K562 (cell line): ENCODE data around the gene ITPRIP. TPM values are rescaled to one million over a fixed set of nuclear protein-coding genes. Genes with fewer than 3 reads are reported as not detected.

ENCODE experiments used
- ATAC-seq: fragments of 200-7000 bp; cut with Tn5 transposase; 3 replicates; pipeline ENCODE4 v1.9.1; 2020; ENCODE audit warnings: moderate library complexity
- BruUV-seq: library from RNA; stranded (reverse); fragments of 400-500 nt; replicated peaks from 2 replicates; lab custom pipeline; 2021; lab: Mats Ljungman, UMichigan
- CTCF ChIA-PET: fragments of 300-600 bp; formaldehyde crosslinking; extraction: SDS; loops from one replicate; lab custom pipeline; 2021; ENCODE audit warnings: low intra/inter-chr PET ratio; lab: Yijun Ruan, JAX
- POLR2A ChIA-PET: fragments of 300-600, 350-650 bp; sonication (Branson Sonifier 250); formaldehyde crosslinking; extraction: SDS; loops from one replicate; lab custom pipeline; 2021; ENCODE audit warnings: antibody characterized with exemption, inconsistent platforms; lab: Yijun Ruan, JAX
- DNase-seq, 4 experiments: peaks; one replicate each; pipeline versions ENCODE4 v3.0.0 to v3.0.0-alpha.2; 2011 to 2018; ENCODE audit warnings: low spot score in 3 of 4, mixed read lengths in 3 of 4; ENCODE audit errors: extremely low read depth in 1 of 4
- FAIRE-seq: peaks from 2 replicates; lab custom pipeline; 2011; peaks lifted over from hg19 to GRCh38; lab: Jason Lieb, UNC
- H2AFZ ChIP-seq: 2 replicates; pipeline ENCODE4 v1.6.0; 2011; ENCODE audit warnings: low read depth, low read length, control low read depth, inconsistent platforms
- H3K27ac ChIP-seq: fragments of 200-600 bp; 3 replicates; pipeline ENCODE4 v1.8.0; 2011; ENCODE audit warnings: low read depth, mild to moderate bottlenecking, control low read depth, inconsistent platforms, low read length, moderate library complexity, mixed read lengths; ENCODE audit errors: extremely low read depth
- H3K27me3 ChIP-seq, 2 experiments: fragments of 300-600 bp in 1 of 2; 2 replicates in 1 of 2; 3 replicates in 1 of 2; pipeline versions ENCODE4 v1.6.0 to v1.8.0; 2011; ENCODE audit warnings: inconsistent platforms in 2 of 2, low read length in 2 of 2, mild to moderate bottlenecking in 1 of 2, mixed read lengths in 1 of 2, moderate library complexity in 1 of 2; ENCODE audit not compliant: control insufficient read depth in 2 of 2, insufficient read depth in 2 of 2
- H3K36me3 ChIP-seq: fragments of 300-600 bp; 3 replicates; pipeline ENCODE4 v1.8.0; 2011; ENCODE audit warnings: mild to moderate bottlenecking, low read length, inconsistent platforms; ENCODE audit not compliant: control insufficient read depth, insufficient read depth
- H3K4me1 ChIP-seq, 2 experiments: fragments of 200-600 bp in 1 of 2; replicated peaks in 1 of 2; 2 replicates in 1 of 2; 3 replicates in 1 of 2; pipeline versions ENCODE4 v1.5.1 to v1.8.0; 2011; ENCODE audit warnings: inconsistent platforms in 2 of 2, low read length in 2 of 2, mild to moderate bottlenecking in 1 of 2, mixed read lengths in 1 of 2, moderate library complexity in 1 of 2; ENCODE audit not compliant: control insufficient read depth in 2 of 2, insufficient read depth in 2 of 2
- H3K4me2 ChIP-seq: 2 replicates; pipeline ENCODE4 v1.6.1; 2011; ENCODE audit warnings: low read length, control low read depth, inconsistent platforms, mixed read lengths; ENCODE audit not compliant: insufficient read depth
- H3K4me3 ChIP-seq: fragments of 200-600 bp; sonication (generic), shearing (Covaris generic); 2 replicates; pipeline ENCODE4 v1.5.1; 2016; ENCODE audit warnings: control low read depth, inconsistent platforms
- H3K79me2 ChIP-seq: fragments of 200-600 bp; 3 replicates; pipeline ENCODE4 v1.8.0; 2011; ENCODE audit warnings: low read length, inconsistent platforms; ENCODE audit not compliant: control insufficient read depth, insufficient read depth
- H3K9ac ChIP-seq, 2 experiments: 2 replicates each; pipeline versions ENCODE4 v1.6.0 to v1.6.1; 2011; ENCODE audit warnings: low read depth in 2 of 2, low read length in 2 of 2, control low read depth in 1 of 2, inconsistent platforms in 1 of 2, mild to moderate bottlenecking in 1 of 2, mixed read lengths in 1 of 2; ENCODE audit not compliant: insufficient read depth in 1 of 2
- H3K9me1 ChIP-seq: one replicate; pipeline ENCODE4 v1.6.0; 2011; ENCODE audit warnings: inconsistent platforms, mild to moderate bottlenecking, low read length, moderate library complexity; ENCODE audit not compliant: control insufficient read depth, insufficient read depth
- H3K9me3 ChIP-seq: replicated peaks from 2 replicates; pipeline ENCODE4 v1.5.1; 2011; ENCODE audit warnings: low read depth, low read length, inconsistent platforms; ENCODE audit not compliant: control insufficient read depth, insufficient read depth
- H4K20me1 ChIP-seq: replicated peaks from 2 replicates; pipeline ENCODE4 v1.6.1; 2011; ENCODE audit warnings: low read length, inconsistent platforms, mixed read lengths; ENCODE audit not compliant: control insufficient read depth, insufficient read depth
- DMBX1 ChIP-seq: fragments of 250-450 bp; sonication (Bioruptor Pico); IDR thresholded peaks from 2 replicates; pipeline ENCODE4 v1.8.0; 2022; ENCODE audit warnings: inconsistent platforms, mild to moderate bottlenecking, moderate library complexity, borderline replicate concordance
- EHMT2 ChIP-seq: fragments of 450-650 bp; IDR thresholded peaks from 2 replicates; pipeline ENCODE4 v1.6.1; 2018; ENCODE audit warnings: antibody characterized with exemption
- ESRRB ChIP-seq: fragments of 250-450 bp; sonication (Bioruptor Pico); IDR thresholded peaks from 2 replicates; pipeline ENCODE4 v1.5.0; 2020; ENCODE audit warnings: mild to moderate bottlenecking, moderate library complexity, borderline replicate concordance
- KLF13 ChIP-seq: fragments of 450-650 bp; IDR thresholded peaks from 2 replicates; pipeline ENCODE4 v1.6.1; 2016; ENCODE audit warnings: missing genetic modification characterization, low read depth, mild to moderate bottlenecking, missing compliant biosample characterization, moderate library complexity, borderline replicate concordance
- ZNF124 ChIP-seq: sonication (generic); formaldehyde crosslinking; IDR thresholded peaks from 2 replicates; pipeline ENCODE4 v1.8.1; 2022; ENCODE audit warnings: missing genetic modification reagents
- WGBS: fragments of 100-300 bp; shearing (Covaris generic); methylation state at CpG from one replicate; pipeline ENCODE4 v1.1.6; 2016; ENCODE audit warnings: low coverage, mixed read lengths; ENCODE audit not compliant: insufficient coverage; ENCODE audit errors: missing lambda C conversion rate; 5-methylcytosine and 5-hydroxymethylcytosine counted together
- in situ Hi-C: fragments of 300-500 bp; cut with MboI; formaldehyde crosslinking; loops from 4 replicates; pipeline ENCODE4 v1.15.0; 2018; ENCODE audit warnings: inconsistent platforms, mixed read lengths
- intact Hi-C: fragments of 100-400 bp; cut with micrococcal nuclease; formaldehyde crosslinking; loops from 2 replicates; pipeline ENCODE4 v1.14.2; 2022
- polyA plus RNA-seq, 8 experiments: library from polyadenylated mRNA; depleted of rRNA in 4 of 8; stranded (reverse) in 5 of 8; unstranded in 3 of 8; fragments of >200 nt; fragmentation: Nextera tagmentation in 2 of 8; fragmentation: Illumina TruSeq in 1 of 8; extraction: Ambion mirVana in 2 of 8; extraction: Trizol in 1 of 8; gene quantifications; 2 replicates each; pipeline versions ENCODE4 v1.2.1 to v1.2.3, GENCODE V29; 2011 to 2014; ENCODE audit warnings: inconsistent platforms in 1 of 8, missing spikeins in 1 of 8
- total RNA-seq, 7 experiments: library from RNA; depleted of rRNA in 6 of 7; stranded (reverse); fragments of >200 nt in 6 of 7; fragmentation: Illumina TruSeq in 2 of 7; extraction: Trizol in 2 of 7; gene quantifications; 2 replicates each; pipeline versions ENCODE4 v1.2.1 to v1.2.3, GENCODE V29; 2011 to 2021; ENCODE audit warnings: low replicate concordance in 1 of 7

The ITPRIP gene
- total and polyA plus RNA-seq, 9 of the 15 experiments (the other 6 are each of a cell fraction or from before 2014, with no cell fraction given), result 4.4 to 28.5 (median 10.9) TPM

GRCh38 chr10:104322416-104322782 is 15.9 kb downstream of the ITPRIP start:
- Histone ChIP-seq H3K9ac (peak overlapping the region in 1 of 2 experiments; percentile 35; a peak in 1 of 4 replicates), H3K36me3 (peaks cover 69% of the 10 kb centered on the region; the same call in 2 of the 3 replicates), H3K9me1 (peaks cover 23% of the 10 kb centered on the region), H3K4me3 (no peak overlapping the region), H3K27ac (no peak overlapping the region), H3K27me3 (no peaks in the 10 kb centered on the region), H4K20me1 (peaks cover 76% of the 10 kb centered on the region), H3K4me1 (peaks cover 0 to 13% of the 10 kb centered on the region in 2 experiments; a peak in 4 of 5 replicates), H3K9me3 (no peaks in the 10 kb centered on the region), H3K4me2 (no peak overlapping the region), H2AFZ (no peak overlapping the region), H3K79me2 (peaks cover 100% of the 10 kb centered on the region)
- no peak for FAIRE-seq
- ChIA-PET POLR2A (interaction anchor here (0.7 to 1.1 kb wide), 3 partner anchors 14 to 68 kb away, joined by 4 to 5 read pairs (median 5); partner anchors contain the start of gene GSTO1), CTCF (no interaction called here)
- intact Hi-C loops, result no loop called here
- no peak for TF ChIP-seq ZNF124
- no peak for TF ChIP-seq DMBX1 (CRISPR knock-in tag)
- no peak for TF ChIP-seq EHMT2
- TF ChIP-seq ESRRB, result no peak
- no peak for TF ChIP-seq KLF13 (tag)
- WGBS, result 77% methylated on average over 7 of the region's 7 CpGs
- DNase-seq, result no peak
- in situ Hi-C loops, result no loop called here
- no peak for ATAC-seq
- no TSS peak for BruUV-seq
